Measurements from ENCODE around the gene PLCH1.

PLCH1 gene

GRCh38 chr3:155453512-155453911, 291.4 kb downstream of the PLCH1 start:
- DNase-seq, result no peak

GRCh38 chr3:155449613-155450267, 295.1 kb downstream of the PLCH1 start:
- DNase-seq, result no peak

- DNase-seq, result no peak
Observed at GRCh38 chr3:155448531-155448930, 296.3 kb downstream of the PLCH1 start.

- DNase-seq, result no peak
Observed at GRCh38 chr3:155446366-155446765, 298.5 kb downstream of the PLCH1 start.

GRCh38 chr3:155444771-155445170, 300.1 kb downstream of the PLCH1 start:
- DNase-seq, result no peak

- DNase-seq, result no peak
Observed at GRCh38 chr3:155443815-155444214, 301.1 kb downstream of the PLCH1 start.

- DNase-seq, result no peak
Observed at GRCh38 chr3:155442072-155442471, 302.8 kb downstream of the PLCH1 start.

- peak; percentile 36 for DNase-seq
Observed at GRCh38 chr3:155441506-155441905, 303.4 kb downstream of the PLCH1 start.

GRCh38 chr3:155441026-155441425, 303.8 kb downstream of the PLCH1 start:
- DNase-seq, result no peak

GRCh38 chr3:155435821-155436220, 309.1 kb downstream of the PLCH1 start:
- no peak for DNase-seq

GRCh38 chr3:155431856-155432570, 312.9 kb downstream of the PLCH1 start:
- no peak for DNase-seq

- no peak for DNase-seq
Observed at GRCh38 chr3:155428563-155428962, 316.3 kb downstream of the PLCH1 start.

- no peak for DNase-seq
Observed at GRCh38 chr3:155426524-155427230, 318.2 kb downstream of the PLCH1 start.

- DNase-seq, result no peak
Observed at GRCh38 chr3:155425396-155425795, 319.5 kb downstream of the PLCH1 start.

GRCh38 chr3:155424323-155424710, 320.6 kb downstream of the PLCH1 start:
- no peak for DNase-seq

GRCh38 chr3:155423526-155424322, 321.1 kb downstream of the PLCH1 start:
- DNase-seq, result no peak

- no peak for DNase-seq
Observed at GRCh38 chr3:155420881-155421486, 323.9 kb downstream of the PLCH1 start.

- DNase-seq, result no peak
Observed at GRCh38 chr3:155420406-155420805, 324.5 kb downstream of the PLCH1 start.

GRCh38 chr3:155418407-155418806, 326.5 kb downstream of the PLCH1 start:
- DNase-seq, result no peak

- no peak for DNase-seq
Observed at GRCh38 chr3:155417119-155417517, 327.8 kb downstream of the PLCH1 start.

- peak; percentile 69 for DNase-seq
Observed at GRCh38 chr3:155416500-155417118, 328.3 kb downstream of the PLCH1 start.

GRCh38 chr3:155412904-155413303, 332.0 kb downstream of the PLCH1 start:
- no peak for DNase-seq

All from kidney glomerular epithelial cell (primary cell).